T-helper 1 cell treated with Interleukin-12 subunit alpha and Interleukin-12 subunit beta and Interleukin-4 antibody, amounts not matched to agents 30 μg/mL and 1 μg/mL, for 36 hours (primary cell): ENCODE measurements around the gene ELOVL7.
"Not testable (repeated sequence)": the region's sequence is repeated elsewhere in the genome, so short reads cannot be mapped to it uniquely, and the experiment has no call there.

Experiments used
- H3K27ac Mint-ChIP-seq: one replicate; pipeline ENCODE4 v1.8.0; 2021; ENCODE audit warnings: mild to moderate bottlenecking, mixed read lengths
- H3K27me3 Mint-ChIP-seq: one replicate; pipeline ENCODE4 v1.8.0; 2021; ENCODE audit warnings: low read depth, mixed read lengths
- H3K36me3 Mint-ChIP-seq: one replicate; pipeline ENCODE4 v1.8.0; 2021; ENCODE audit warnings: low read depth, mixed read lengths
- H3K4me1 Mint-ChIP-seq: one replicate; pipeline ENCODE4 v1.8.0; 2021; ENCODE audit warnings: low read depth, mixed read lengths
- H3K4me3 Mint-ChIP-seq: one replicate; pipeline ENCODE4 v1.8.0; 2021; ENCODE audit warnings: mild to moderate bottlenecking, moderate library complexity, mixed read lengths
- H3K9me3 Mint-ChIP-seq: one replicate; pipeline ENCODE4 v1.8.0; 2021; ENCODE audit warnings: mixed read lengths

The ELOVL7 gene

GRCh38 chr5:60820593-60821487 is 23.2 kb downstream of the ELOVL7 start:
- Mint-ChIP-seq H3K9me3 (no peaks in the 10 kb centered on the region), H3K36me3 (peaks cover 1% of the 10 kb centered on the region), H3K4me1 (no peaks in the 10 kb centered on the region), H3K4me3 (no peak overlapping the region), H3K27ac (no peak overlapping the region), H3K27me3 (no peaks in the 10 kb centered on the region)

- H3K9me3 Mint-ChIP-seq, H3K36me3 Mint-ChIP-seq, H3K4me3 Mint-ChIP-seq, H3K27me3 Mint-ChIP-seq, H3K4me1 Mint-ChIP-seq, H3K27ac Mint-ChIP-seq: not testable (repeated sequence)
These were observed 27.9 kb downstream of the ELOVL7 start for GRCh38 chr5:60816138-60816537.

GRCh38 chr5:60814498-60814897 is 29.6 kb downstream of the ELOVL7 start:
- Mint-ChIP-seq H3K4me3 (no peak overlapping the region), H3K27me3 (peaks cover 7% of the 10 kb centered on the region), H3K27ac (no peak overlapping the region), H3K9me3 (no peaks in the 10 kb centered on the region), H3K36me3 (peaks cover 1% of the 10 kb centered on the region), H3K4me1 (no peaks in the 10 kb centered on the region)

GRCh38 chr5:60812426-60812825 is 31.6 kb downstream of the ELOVL7 start:
- H3K4me1 Mint-ChIP-seq = no peaks in the 10 kb centered on the region
- no peak overlapping the region for H3K27ac Mint-ChIP-seq
- H3K9me3 Mint-ChIP-seq = no peaks in the 10 kb centered on the region
- peaks cover 10% of the 10 kb centered on the region for H3K27me3 Mint-ChIP-seq
- H3K4me3 Mint-ChIP-seq = no peak overlapping the region
- H3K36me3 Mint-ChIP-seq = no peaks in the 10 kb centered on the region

GRCh38 chr5:60811105-60811504 is 33.0 kb downstream of the ELOVL7 start:
- Mint-ChIP-seq H3K9me3 (no peaks in the 10 kb centered on the region), H3K4me3 (no peak overlapping the region), H3K27ac (no peak overlapping the region), H3K4me1 (no peaks in the 10 kb centered on the region), H3K36me3 (no peaks in the 10 kb centered on the region), H3K27me3 (peaks cover 10% of the 10 kb centered on the region)

- H3K27me3 Mint-ChIP-seq = peaks cover 10% of the 10 kb centered on the region
- no peaks in the 10 kb centered on the region for H3K9me3 Mint-ChIP-seq
- H3K4me1 Mint-ChIP-seq = no peaks in the 10 kb centered on the region
- no peak overlapping the region for H3K27ac Mint-ChIP-seq
- no peaks in the 10 kb centered on the region for H3K36me3 Mint-ChIP-seq
- no peak overlapping the region for H3K4me3 Mint-ChIP-seq
These were observed 33.5 kb downstream of the ELOVL7 start for GRCh38 chr5:60810438-60811085.

- no peaks in the 10 kb centered on the region for H3K36me3 Mint-ChIP-seq
- peaks cover 10% of the 10 kb centered on the region for H3K27me3 Mint-ChIP-seq
- no peak overlapping the region for H3K27ac Mint-ChIP-seq
- no peak overlapping the region for H3K4me3 Mint-ChIP-seq
- no peaks in the 10 kb centered on the region for H3K4me1 Mint-ChIP-seq
- H3K9me3 Mint-ChIP-seq = no peaks in the 10 kb centered on the region
These were observed 34.1 kb downstream of the ELOVL7 start for GRCh38 chr5:60809891-60810425.

- H3K36me3 Mint-ChIP-seq = no peaks in the 10 kb centered on the region
- no peak overlapping the region for H3K4me3 Mint-ChIP-seq
These were observed 37.4 kb downstream of the ELOVL7 start for GRCh38 chr5:60806591-60807243.

GRCh38 chr5:60805463-60805862 is 38.6 kb downstream of the ELOVL7 start:
- no peak overlapping the region for H3K27ac Mint-ChIP-seq
- no peaks in the 10 kb centered on the region for H3K36me3 Mint-ChIP-seq
- H3K4me1 Mint-ChIP-seq = no peaks in the 10 kb centered on the region
- H3K4me3 Mint-ChIP-seq = no peak overlapping the region
- H3K27me3 Mint-ChIP-seq = peaks cover 4% of the 10 kb centered on the region
- no peaks in the 10 kb centered on the region for H3K9me3 Mint-ChIP-seq

More at GRCh38 chr5:60806591-60807243, 37.4 kb downstream of the ELOVL7 start:
- H3K27ac Mint-ChIP-seq = no peak overlapping the region
- peaks cover 4% of the 10 kb centered on the region for H3K27me3 Mint-ChIP-seq
- no peaks in the 10 kb centered on the region for H3K4me1 Mint-ChIP-seq
- no peaks in the 10 kb centered on the region for H3K9me3 Mint-ChIP-seq

- Mint-ChIP-seq H3K9me3 (no peaks in the 10 kb centered on the region), H3K4me3 (no peak overlapping the region), H3K36me3 (no peaks in the 10 kb centered on the region), H3K27ac (no peak overlapping the region), H3K27me3 (no peaks in the 10 kb centered on the region), H3K4me1 (no peaks in the 10 kb centered on the region)
These were observed 40.4 kb downstream of the ELOVL7 start for GRCh38 chr5:60803712-60804111.

- no peaks in the 10 kb centered on the region for H3K9me3 Mint-ChIP-seq
- H3K27me3 Mint-ChIP-seq = peaks cover 4% of the 10 kb centered on the region
- no peaks in the 10 kb centered on the region for H3K4me1 Mint-ChIP-seq
- H3K4me3 Mint-ChIP-seq = no peak overlapping the region
- no peak overlapping the region for H3K27ac Mint-ChIP-seq
- H3K36me3 Mint-ChIP-seq = no peaks in the 10 kb centered on the region
These were observed 41.1 kb downstream of the ELOVL7 start for GRCh38 chr5:60802986-60803385.

GRCh38 chr5:60802226-60802625 is 41.8 kb downstream of the ELOVL7 start:
- Mint-ChIP-seq H3K4me1 (no peaks in the 10 kb centered on the region), H3K27me3 (peaks cover 5% of the 10 kb centered on the region), H3K36me3 (no peaks in the 10 kb centered on the region), H3K9me3 (no peaks in the 10 kb centered on the region), H3K4me3 (no peak overlapping the region), H3K27ac (no peak overlapping the region)

GRCh38 chr5:60797482-60798153 is 46.5 kb downstream of the ELOVL7 start:
- Mint-ChIP-seq H3K9me3 (no peaks in the 10 kb centered on the region), H3K4me1 (no peaks in the 10 kb centered on the region), H3K27me3 (peaks cover 5% of the 10 kb centered on the region), H3K4me3 (no peak overlapping the region), H3K36me3 (no peaks in the 10 kb centered on the region), H3K27ac (no peak overlapping the region)

- H3K4me3 Mint-ChIP-seq, H3K27me3 Mint-ChIP-seq, H3K36me3 Mint-ChIP-seq, H3K27ac Mint-ChIP-seq, H3K9me3 Mint-ChIP-seq, H3K4me1 Mint-ChIP-seq: not testable (repeated sequence)
These were observed 48.6 kb downstream of the ELOVL7 start for GRCh38 chr5:60795424-60795950.
